CD4-positive, alpha-beta T cell (primary cell): ENCODE measurements around the gene ANKRD39. TPM values are rescaled to one million over a fixed set of nuclear protein-coding genes. Genes with fewer than 3 reads are reported as not detected.

Experiments used
- ATAC-seq: fragments of 200-7000 bp; cut with Tn5 transposase; one replicate; pipeline ENCODE4 v1.10.0; 2022; ENCODE audit warnings: mild to moderate bottlenecking; ENCODE audit not compliant: poor library complexity
- CTCF ChIA-PET: fragments of 350-600 bp; sonication (Branson Sonifier 250); formaldehyde crosslinking; loops from one replicate; lab custom pipeline; 2021; ENCODE audit warnings: antibody characterized with exemption, inconsistent platforms; lab: Charles Lee
- POLR2A ChIA-PET: fragments of 350-600 bp; sonication (Branson Sonifier 250); formaldehyde crosslinking; loops from one replicate; lab custom pipeline; 2021; ENCODE audit warnings: antibody characterized with exemption, inconsistent platforms; lab: Charles Lee
- DNase-seq, 14 experiments: peaks; one replicate each; pipeline ENCODE4 v3.0.0-alpha.2; 2013 to 2020; ENCODE audit warnings: mixed read lengths in 2 of 14
- H3K27ac ChIP-seq, 2 donors: one replicate each; pipeline versions ENCODE4 v1.5.1 to v1.7.0; 2013; ENCODE audit warnings: low read length in 2 of 2, low read depth in 1 of 2, mild to moderate bottlenecking in 1 of 2
- H3K27me3 ChIP-seq, 2 experiments: 1 replicate in 1 of 2; 2 replicates in 1 of 2; pipeline versions ENCODE4 v1.6.1 to v1.7.0; 2013; ENCODE audit warnings: low read length in 2 of 2, control low read depth in 1 of 2, mild to moderate bottlenecking in 1 of 2, moderate library complexity in 1 of 2; ENCODE audit not compliant: insufficient read depth in 2 of 2, control insufficient read depth in 1 of 2
- H3K36me3 ChIP-seq: one replicate; pipeline ENCODE4 v1.6.1; 2013; ENCODE audit warnings: low read length, control low read depth; ENCODE audit not compliant: insufficient read depth
- H3K4me1 ChIP-seq: one replicate; pipeline ENCODE4 v1.6.1; 2013; ENCODE audit warnings: low read length, control low read depth; ENCODE audit not compliant: insufficient read depth
- H3K4me3 ChIP-seq: one replicate; pipeline ENCODE4 v1.5.1; 2013; ENCODE audit warnings: mild to moderate bottlenecking, low read length, moderate library complexity
- H3K9me3 ChIP-seq, 2 experiments: 1 replicate in 1 of 2; 2 replicates in 1 of 2; pipeline versions ENCODE4 v1.6.1 to v1.7.0; 2013; ENCODE audit warnings: low read length in 2 of 2, mild to moderate bottlenecking in 2 of 2, control low read depth in 1 of 2, moderate library complexity in 1 of 2; ENCODE audit not compliant: control insufficient read depth in 1 of 2, insufficient read depth in 1 of 2
- H3K27ac Mint-ChIP-seq: one replicate; pipeline ENCODE4 v1.8.0; 2020; ENCODE audit warnings: mixed read lengths
- H3K27me3 Mint-ChIP-seq: one replicate; pipeline ENCODE4 v1.8.0; 2021; ENCODE audit warnings: mixed read lengths
- H3K36me3 Mint-ChIP-seq: one replicate; pipeline ENCODE4 v1.8.0; 2021; ENCODE audit warnings: low read depth, mixed read lengths
- H3K4me1 Mint-ChIP-seq: one replicate; pipeline ENCODE4 v1.8.0; 2021; ENCODE audit warnings: low read depth, mixed read lengths
- H3K4me3 Mint-ChIP-seq: one replicate; pipeline ENCODE4 v1.8.0; 2020; ENCODE audit warnings: mild to moderate bottlenecking, mixed read lengths
- H3K9me3 Mint-ChIP-seq: one replicate; pipeline ENCODE4 v1.8.0; 2020; ENCODE audit warnings: mixed read lengths
- CTCF ChIP-seq: fragments of 200-600 bp; IDR thresholded peaks from one replicate; pipeline ENCODE4 v1.8.0; 2022; ENCODE audit warnings: antibody characterized with exemption, mild to moderate bottlenecking
- intact Hi-C, 2 experiments: fragments of 100-400 bp; cut with DNase I in 1 of 2; cut with micrococcal nuclease in 1 of 2; formaldehyde crosslinking; loops; one replicate each; pipeline versions ENCODE4 v1.15.1 to v1.9.0; 2023 to 2025; cut with DNase I, micrococcal nuclease
- total RNA-seq, 174 experiments: library from RNA in 2 of 174; stranded (reverse) in 2 of 174; gene quantifications; one replicate each; pipeline ENCODE4 v1.2.3 and lab custom pipeline; 2021 to 2026

Gene ANKRD39
- total RNA-seq, 2 experiments from 2014 or later, result 17.2 to 18.3 TPM

GRCh38 chr2:96893289-96894150 lies 35.7 kb upstream of the ANKRD39 start:
- no peak for ATAC-seq
- H3K4me3 Mint-ChIP-seq, result no peak overlapping the region

GRCh38 chr2:96891591-96892333 lies 33.9 kb upstream of the ANKRD39 start:
- ATAC-seq, result peak; percentile 75
- intact Hi-C loops, result no loop called here
- Histone ChIP-seq H3K27me3 (no peaks in the 10 kb centered on the region), H3K27ac (no peak overlapping the region), H3K4me1 (peaks cover 61% of the 10 kb centered on the region), H3K36me3 (no peaks in the 10 kb centered on the region), H3K9me3 (no peaks in the 10 kb centered on the region), H3K4me3 (no peak overlapping the region)
- Mint-ChIP-seq H3K27me3 (no peaks in the 10 kb centered on the region), H3K4me3 (peak overlapping the region; percentile 32), H3K36me3 (no peaks in the 10 kb centered on the region), H3K4me1 (peaks cover 77% of the 10 kb centered on the region), H3K27ac (peak overlapping the region; percentile 80), H3K9me3 (no peaks in the 10 kb centered on the region)
- POLR2A ChIA-PET, result interaction anchor here (0.6 to 2.0 kb wide), 12 partner anchors 10 to 71 kb away, joined by 3 to 14 read pairs (median 4); partner anchors contain the start of genes ANKRD39 and SEMA4C
- CTCF ChIA-PET, result interaction anchor here (1.5 kb wide), 1 partner anchor 34 kb away, joined by 5 read pairs; the partner anchor contains the start of gene ANKRD39
- DNase-seq, result peak in 12 of 14 experiments; percentile 18 to 84 (median 48)
- TF ChIP-seq CTCF, result no peak

More at GRCh38 chr2:96893289-96894150, 35.7 kb upstream of the ANKRD39 start:
- H3K9me3 Mint-ChIP-seq, result no peaks in the 10 kb centered on the region
- H3K27ac Mint-ChIP-seq, result peak overlapping the region; percentile 80
- no peak for TF ChIP-seq CTCF
- no peak for DNase-seq
- peaks cover 79% of the 10 kb centered on the region for H3K4me1 Mint-ChIP-seq
- H3K9me3 ChIP-seq, result no peaks in the 10 kb centered on the region
- intact Hi-C loops, result no loop called here
- no peaks in the 10 kb centered on the region for H3K36me3 Mint-ChIP-seq
- no peaks in the 10 kb centered on the region for H3K27me3 Mint-ChIP-seq
- ChIA-PET CTCF (no interaction called here), POLR2A (interaction anchor here (1.1 kb wide), 1 partner anchor 25 kb away, joined by 3 read pairs; no protein-coding TSS in a partner anchor)
- no peak overlapping the region for H3K27ac ChIP-seq
- H3K27me3 ChIP-seq, result no peaks in the 10 kb centered on the region
- H3K36me3 ChIP-seq, result no peaks in the 10 kb centered on the region
- peaks cover 56% of the 10 kb centered on the region for H3K4me1 ChIP-seq
- H3K4me3 ChIP-seq, result no peak overlapping the region

- no peaks in the 10 kb centered on the region for H3K27me3 ChIP-seq
- no peak overlapping the region for H3K27ac ChIP-seq
- CTCF ChIA-PET, result interaction anchor here (1.5 kb wide), 1 partner anchor 33 kb away, joined by 5 read pairs; the partner anchor contains the start of gene ANKRD39
- Mint-ChIP-seq H3K36me3 (no peaks in the 10 kb centered on the region), H3K9me3 (no peaks in the 10 kb centered on the region), H3K4me3 (peak overlapping the region; percentile 32), H3K4me1 (peaks cover 72% of the 10 kb centered on the region), H3K27ac (peak overlapping the region; percentile 80), H3K27me3 (no peaks in the 10 kb centered on the region)
- H3K36me3 ChIP-seq, result no peaks in the 10 kb centered on the region
- H3K4me1 ChIP-seq, result peaks cover 52% of the 10 kb centered on the region
- DNase-seq (no peak), ATAC-seq (no peak)
- POLR2A ChIA-PET, result interaction anchor here (0.6 to 2.0 kb wide), 14 partner anchors 11 to 683 kb away, joined by 3 to 14 read pairs (median 4); partner anchors contain the start of gene ANKRD39
- intact Hi-C loops, result no loop called here
- H3K9me3 ChIP-seq, result no peaks in the 10 kb centered on the region
- no peak overlapping the region for H3K4me3 ChIP-seq
- TF ChIP-seq CTCF, result no peak
Observed at GRCh38 chr2:96890726-96891385, 33.0 kb upstream of the ANKRD39 start.
